HCT116 (cell line): ENCODE data around the gene RABL6.

Source experiments
- ATF3 ChIP-seq: IDR thresholded peaks from 2 replicates; pipeline ENCODE4 v1.6.1; 2012
- CEBPB ChIP-seq: IDR thresholded peaks from 2 replicates; pipeline ENCODE4 v1.6.1; 2012; ENCODE audit warnings: low read depth
- CTCF ChIP-seq, 3 experiments: fragments of 200-600 bp in 1 of 3; sonication (generic) in 1 of 3; IDR thresholded peaks in 2 of 3; conservative IDR thresholded peaks in 1 of 3; 2 replicates each; pipeline ENCODE4 v1.5.1; 2012 to 2017; ENCODE audit warnings: low read depth in 2 of 3, low read length in 2 of 3, antibody characterized with exemption in 1 of 3, borderline replicate concordance in 1 of 3, control low read depth in 1 of 3, mild to moderate bottlenecking in 1 of 3, mixed read lengths in 1 of 3, mixed run types in 1 of 3, moderate library complexity in 1 of 3; ENCODE audit not compliant: insufficient read depth in 1 of 3
- POLR2A ChIP-seq: IDR thresholded peaks from 2 replicates; pipeline ENCODE4 v1.7.0; 2011; ENCODE audit warnings: borderline replicate concordance; ENCODE audit not compliant: insufficient read depth, insufficient read length; ENCODE audit errors: extremely low read depth
- RAD21 ChIP-seq: IDR thresholded peaks from 2 replicates; pipeline ENCODE4 v1.6.1; 2012; ENCODE audit warnings: low read depth, mild to moderate bottlenecking
- REST ChIP-seq: IDR thresholded peaks from 2 replicates; pipeline ENCODE4 v1.6.1; 2012; ENCODE audit warnings: low read depth
- SIN3A ChIP-seq: IDR thresholded peaks from 2 replicates; pipeline ENCODE4 v1.6.1; 2012; ENCODE audit warnings: low read depth
- SP1 ChIP-seq: IDR thresholded peaks from 2 replicates; pipeline ENCODE4 v1.6.1; 2012; ENCODE audit warnings: low read depth
- SRF ChIP-seq: IDR thresholded peaks from 2 replicates; pipeline ENCODE4 v1.6.1; 2012; ENCODE audit warnings: low read depth
- ZNF274 ChIP-seq: fragments of 200-500 bp; sonication (Bioruptor generic); IDR thresholded peaks from 2 replicates; pipeline ENCODE4 v1.6.1; 2014; ENCODE audit warnings: mild to moderate bottlenecking, low read depth, low read length, inconsistent platforms

GRCh38 chr9:136835162-136835931 is 27.6 kb downstream of the RABL6 start:
- TF ChIP-seq CTCF (IDR thresholded peaks at IDR 0.05 in 2 of 3, conservative IDR thresholded peaks at IDR 0.05 in 1 of 3; ENCODE audit: borderline replicate concordance in 1 of 3, insufficient read depth in 1 of 3, low read depth in 2 of 3, low read length in 2 of 3): no peak
- TF ChIP-seq POLR2A: no peak
- TF ChIP-seq SIN3A: no peak
- no peak for TF ChIP-seq REST
- TF ChIP-seq ATF3: no peak
- TF ChIP-seq CEBPB: no peak
- TF ChIP-seq SP1: no peak
- TF ChIP-seq SRF: no peak
- TF ChIP-seq ZNF274: no peak
- no peak for TF ChIP-seq RAD21
